Activated CD4-positive, alpha-beta T cell treated with anti-CD3 and anti-CD28 coated beads for 36 hours (primary cell): ENCODE results near the gene CCDC50. TPM values are rescaled to one million over a fixed set of nuclear protein-coding genes. Genes with fewer than 3 reads are reported as not detected.

Experiments
- ATAC-seq: fragments of 200-7000 bp; cut with Tn5 transposase; one replicate; pipeline ENCODE4 v1.10.0; 2021; ENCODE audit warnings: mild to moderate bottlenecking, moderate library complexity
- CTCF ChIA-PET: fragments of 350-600 bp; sonication (Branson Sonifier 250); formaldehyde crosslinking; loops from one replicate; lab custom pipeline; 2021; ENCODE audit warnings: antibody characterized with exemption; lab: Charles Lee
- POLR2A ChIA-PET: fragments of 350-600 bp; sonication (Branson Sonifier 250); formaldehyde crosslinking; loops from one replicate; lab custom pipeline; 2021; ENCODE audit warnings: antibody characterized with exemption, inconsistent platforms; lab: Charles Lee
- DNase-seq: peaks from one replicate; pipeline ENCODE4 v3.0.0-alpha.2; 2020
- H3K27ac Mint-ChIP-seq: one replicate; pipeline ENCODE4 v1.8.0; 2021; ENCODE audit warnings: mixed read lengths
- H3K27me3 Mint-ChIP-seq: one replicate; pipeline ENCODE4 v1.8.0; 2021; ENCODE audit warnings: mixed read lengths
- H3K36me3 Mint-ChIP-seq: one replicate; pipeline ENCODE4 v1.8.0; 2021; ENCODE audit warnings: low read depth, mixed read lengths
- H3K4me1 Mint-ChIP-seq: one replicate; pipeline ENCODE4 v1.8.0; 2021; ENCODE audit warnings: mixed read lengths
- H3K4me3 Mint-ChIP-seq: one replicate; pipeline ENCODE4 v1.8.0; 2021; ENCODE audit warnings: mild to moderate bottlenecking, moderate library complexity, mixed read lengths
- H3K9me3 Mint-ChIP-seq: one replicate; pipeline ENCODE4 v1.8.0; 2021; ENCODE audit warnings: low read depth, mixed read lengths
- intact Hi-C, 2 experiments: fragments of 100-400 bp; cut with DNase I in 1 of 2; cut with micrococcal nuclease in 1 of 2; formaldehyde crosslinking; loops; one replicate each; pipeline versions ENCODE4 v1.14.2 to v1.15.1; 2022 to 2024; cut with DNase I, micrococcal nuclease
- total RNA-seq, 2 experiments: library from RNA; stranded (reverse); gene quantifications; one replicate each; pipeline ENCODE4 v1.2.3, GENCODE V29; 2021

The CCDC50 gene
- total RNA-seq, 2 experiments from 2014 or later, result 26.5 to 27.2 TPM

- Mint-ChIP-seq H3K4me3 (no peak overlapping the region), H3K36me3 (peaks cover 14% of the 10 kb centered on the region), H3K27me3 (no peaks in the 10 kb centered on the region), H3K27ac (no peak overlapping the region), H3K4me1 (peaks cover 23% of the 10 kb centered on the region), H3K9me3 (no peaks in the 10 kb centered on the region)
- no peak for ATAC-seq
- CTCF ChIA-PET, result interaction anchor here (0.5 kb wide), 1 partner anchor 869 kb away, joined by 3 read pairs; the partner anchor contains the start of gene IL1RAP
- DNase-seq, result no peak
- intact Hi-C loops, result no loop called here
- POLR2A ChIA-PET, result no interaction called here
These were observed 53.9 kb downstream of the CCDC50 start for GRCh38 chr3:191383124-191383523.

GRCh38 chr3:191385101-191385500, 55.9 kb downstream of the CCDC50 start:
- no peak overlapping the region for H3K4me3 Mint-ChIP-seq
- peaks cover 9% of the 10 kb centered on the region for H3K4me1 Mint-ChIP-seq
- H3K27me3 Mint-ChIP-seq, result no peaks in the 10 kb centered on the region
- no peak for DNase-seq
- ATAC-seq, result no peak
- H3K36me3 Mint-ChIP-seq, result peaks cover 17% of the 10 kb centered on the region
- H3K27ac Mint-ChIP-seq, result no peak overlapping the region
- ChIA-PET CTCF (interaction anchor here (0.8 kb wide), 1 partner anchor 17 kb away, joined by 3 read pairs; no protein-coding TSS in a partner anchor), POLR2A (no interaction called here)
- no peaks in the 10 kb centered on the region for H3K9me3 Mint-ChIP-seq
- intact Hi-C loops, result loop anchor here in 1 of 2 experiments (5.0 kb wide), 1 partner anchor 143 kb away; no protein-coding TSS in a partner anchor

- Mint-ChIP-seq H3K36me3 (peaks cover 13% of the 10 kb centered on the region), H3K4me1 (no peaks in the 10 kb centered on the region), H3K4me3 (no peak overlapping the region), H3K27ac (no peak overlapping the region), H3K9me3 (no peaks in the 10 kb centered on the region), H3K27me3 (no peaks in the 10 kb centered on the region)
- DNase-seq (no peak), ATAC-seq (no peak)
- ChIA-PET POLR2A (no interaction called here), CTCF (no interaction called here)
- intact Hi-C loops, result loop anchor here in 1 of 2 experiments (5.0 kb wide), 1 partner anchor 145 kb away; no protein-coding TSS in a partner anchor
These were observed 58.4 kb downstream of the CCDC50 start for GRCh38 chr3:191387441-191388077.

- Mint-ChIP-seq H3K4me3 (no peak overlapping the region), H3K9me3 (no peaks in the 10 kb centered on the region), H3K36me3 (peaks cover 7% of the 10 kb centered on the region), H3K4me1 (no peaks in the 10 kb centered on the region), H3K27ac (no peak overlapping the region), H3K27me3 (no peaks in the 10 kb centered on the region)
- DNase-seq, result no peak
- intact Hi-C loops, result loop anchor here in 1 of 2 experiments (5.0 kb wide), 1 partner anchor 147 kb away; no protein-coding TSS in a partner anchor
- no peak for ATAC-seq
- ChIA-PET POLR2A (no interaction called here), CTCF (no interaction called here)
These were observed 59.6 kb downstream of the CCDC50 start for GRCh38 chr3:191388823-191389222.

- H3K4me3 Mint-ChIP-seq, result no peak overlapping the region
- ChIA-PET CTCF (no interaction called here), POLR2A (no interaction called here)
- ATAC-seq (no peak), DNase-seq (no peak)
- no peaks in the 10 kb centered on the region for H3K27me3 Mint-ChIP-seq
- H3K36me3 Mint-ChIP-seq, result peaks cover 3% of the 10 kb centered on the region
- H3K9me3 Mint-ChIP-seq, result no peaks in the 10 kb centered on the region
- intact Hi-C loops, result no loop called here
- H3K27ac Mint-ChIP-seq, result no peak overlapping the region
- no peaks in the 10 kb centered on the region for H3K4me1 Mint-ChIP-seq
These were observed 61.4 kb downstream of the CCDC50 start for GRCh38 chr3:191390580-191390979.

- Mint-ChIP-seq H3K9me3 (no peaks in the 10 kb centered on the region), H3K4me1 (no peaks in the 10 kb centered on the region), H3K27me3 (no peaks in the 10 kb centered on the region), H3K27ac (no peak overlapping the region), H3K36me3 (peaks cover 3% of the 10 kb centered on the region), H3K4me3 (no peak overlapping the region)
- ChIA-PET CTCF (no interaction called here), POLR2A (no interaction called here)
- no peak for ATAC-seq
- intact Hi-C loops, result loop anchor here in 1 of 2 experiments (1.0 kb wide), 1 partner anchor 147 kb away; no protein-coding TSS in a partner anchor
- DNase-seq, result no peak
These were observed 62.9 kb downstream of the CCDC50 start for GRCh38 chr3:191391861-191392808.

- intact Hi-C loops, result no loop called here
- no peaks in the 10 kb centered on the region for H3K27me3 Mint-ChIP-seq
- no peaks in the 10 kb centered on the region for H3K4me1 Mint-ChIP-seq
- DNase-seq (no peak), ATAC-seq (no peak)
- ChIA-PET CTCF (no interaction called here), POLR2A (no interaction called here)
- H3K36me3 Mint-ChIP-seq, result peaks cover 3% of the 10 kb centered on the region
- no peak overlapping the region for H3K4me3 Mint-ChIP-seq
- no peak overlapping the region for H3K27ac Mint-ChIP-seq
- no peaks in the 10 kb centered on the region for H3K9me3 Mint-ChIP-seq
These were observed 64.0 kb downstream of the CCDC50 start for GRCh38 chr3:191393146-191393545.

GRCh38 chr3:191397771-191398170, 68.6 kb downstream of the CCDC50 start:
- POLR2A ChIA-PET, result no interaction called here
- Mint-ChIP-seq H3K27me3 (no peaks in the 10 kb centered on the region), H3K4me1 (no peaks in the 10 kb centered on the region), H3K36me3 (no peaks in the 10 kb centered on the region), H3K9me3 (no peaks in the 10 kb centered on the region), H3K27ac (no peak overlapping the region), H3K4me3 (no peak overlapping the region)
- no peak for DNase-seq
- ATAC-seq, result no peak
- intact Hi-C loops, result no loop called here
- CTCF ChIA-PET, result interaction anchor here (0.8 kb wide), 1 partner anchor 62 kb away, joined by 3 read pairs; no protein-coding TSS in a partner anchor

- intact Hi-C loops, result no loop called here
- Mint-ChIP-seq H3K27me3 (no peaks in the 10 kb centered on the region), H3K4me1 (no peaks in the 10 kb centered on the region), H3K27ac (no peak overlapping the region), H3K9me3 (no peaks in the 10 kb centered on the region), H3K36me3 (no peaks in the 10 kb centered on the region), H3K4me3 (no peak overlapping the region)
- ChIA-PET CTCF (no interaction called here), POLR2A (no interaction called here)
- ATAC-seq, result no peak
- DNase-seq, result no peak
These were observed 69.4 kb downstream of the CCDC50 start for GRCh38 chr3:191398607-191399006.

- Mint-ChIP-seq H3K36me3 (no peaks in the 10 kb centered on the region), H3K27ac (no peak overlapping the region), H3K4me1 (no peaks in the 10 kb centered on the region), H3K4me3 (no peak overlapping the region), H3K9me3 (no peaks in the 10 kb centered on the region), H3K27me3 (no peaks in the 10 kb centered on the region)
- intact Hi-C loops, result no loop called here
- POLR2A ChIA-PET, result no interaction called here
- DNase-seq (no peak), ATAC-seq (no peak)
- CTCF ChIA-PET, result no interaction called here
These were observed 70.7 kb downstream of the CCDC50 start for GRCh38 chr3:191399918-191400317.

GRCh38 chr3:191401775-191402357, 72.7 kb downstream of the CCDC50 start:
- CTCF ChIA-PET, result no interaction called here
- DNase-seq, result no peak
- H3K4me1 Mint-ChIP-seq, result no peaks in the 10 kb centered on the region
- H3K9me3 Mint-ChIP-seq, result peaks cover 3% of the 10 kb centered on the region
- no peak overlapping the region for H3K4me3 Mint-ChIP-seq
- ATAC-seq, result no peak
- H3K27ac Mint-ChIP-seq, result no peak overlapping the region
- intact Hi-C loops, result no loop called here
- H3K27me3 Mint-ChIP-seq, result no peaks in the 10 kb centered on the region
- no peaks in the 10 kb centered on the region for H3K36me3 Mint-ChIP-seq
- POLR2A ChIA-PET, result no interaction called here
